HCT116 (cell line): ENCODE measurements around the gene FANK1. TPM values are rescaled to one million over a fixed set of nuclear protein-coding genes. Genes with fewer than 3 reads are reported as not detected.

Source experiments
- ATAC-seq: fragments of 200-7000 bp; cut with Tn5 transposase; 2 replicates; pipeline ENCODE4 v1.9.1; 2020; ENCODE audit warnings: mild to moderate bottlenecking, moderate library complexity
- BruUV-seq: library from RNA; stranded (reverse); fragments of 400-500 nt; replicated peaks from 2 replicates; lab custom pipeline; 2021; lab: Mats Ljungman, UMichigan
- CTCF ChIA-PET: fragments of 300-600 bp; sonication (Branson Sonifier 250); formaldehyde crosslinking; loops from one replicate; lab custom pipeline; 2021; ENCODE audit warnings: antibody characterized with exemption; lab: Charles Lee
- POLR2A ChIA-PET: fragments of 300-600, 350-600 bp; sonication (Branson Sonifier 250); formaldehyde crosslinking; loops from one replicate; lab custom pipeline; 2021; ENCODE audit warnings: antibody characterized with exemption; lab: Charles Lee
- RAD21 ChIA-PET, 2 experiments: fragments of 300-600 bp; sonication (Branson Sonifier 250); formaldehyde crosslinking; loops; one replicate each; lab custom pipeline; 2023; ENCODE audit warnings: low total read pairs in 2 of 2; ENCODE audit not compliant: uncharacterized antibody in 2 of 2, unreplicated experiment in 2 of 2, low non-redundant PET in 1 of 2; lab: Charles Lee
- DNase-seq: peaks from one replicate; pipeline ENCODE4 v3.0.0-alpha.2; 2010; ENCODE audit warnings: low read depth, low spot score
- H2AFZ ChIP-seq: fragments of 200-600 bp; shearing (Covaris generic), sonication (generic); 2 replicates; pipeline ENCODE4 v1.6.1; 2017; ENCODE audit warnings: low read depth, mixed run types, mixed read lengths, antibody characterized with exemption, low read length; ENCODE audit not compliant: poor library complexity, severe bottlenecking
- H3K27ac ChIP-seq: 2 replicates; pipeline ENCODE4 v1.5.1; 2012; ENCODE audit warnings: low read depth, low read length
- H3K27me3 ChIP-seq: fragments of 200-600 bp; sonication (generic); 2 replicates; pipeline ENCODE4 v1.6.1; 2016; ENCODE audit warnings: mixed run types, low read length, mixed read lengths; ENCODE audit not compliant: insufficient read depth
- H3K36me3 ChIP-seq, 2 experiments: fragments of 200-500 bp in 1 of 2; fragments of 200-600 bp in 1 of 2; sonication (Bioruptor generic) in 1 of 2; sonication (generic) in 1 of 2; 2 replicates each; pipeline versions ENCODE4 v1.5.1 to v1.6.1; 2014 to 2016; ENCODE audit warnings: low read length in 2 of 2, inconsistent platforms in 1 of 2, mixed read lengths in 1 of 2, mixed run types in 1 of 2; ENCODE audit not compliant: insufficient read depth in 2 of 2, control insufficient read depth in 1 of 2
- H3K4me1 ChIP-seq, 2 experiments: fragments of 200-600 bp in 1 of 2; sonication (generic) in 1 of 2; 2 replicates each; pipeline versions ENCODE4 v1.5.1 to v1.6.1; 2012 to 2017; ENCODE audit warnings: low read length in 2 of 2, inconsistent platforms in 1 of 2, mild to moderate bottlenecking in 1 of 2, mixed read lengths in 1 of 2, mixed run types in 1 of 2, moderate library complexity in 1 of 2; ENCODE audit not compliant: insufficient read depth in 2 of 2, control insufficient read depth in 1 of 2
- H3K4me2 ChIP-seq: fragments of 200-600 bp; sonication (generic); 2 replicates; pipeline ENCODE4 v1.6.1; 2017; ENCODE audit warnings: mixed run types, low read length, mixed read lengths
- H3K4me3 ChIP-seq, 2 experiments: fragments of 200-600 bp in 1 of 2; sonication (generic) in 1 of 2; replicated peaks in 1 of 2; 2 replicates each; pipeline ENCODE4 v1.5.1; 2011 to 2016; ENCODE audit warnings: low read length in 2 of 2, control low read depth in 1 of 2, low read depth in 1 of 2, mild to moderate bottlenecking in 1 of 2, mixed read lengths in 1 of 2, mixed run types in 1 of 2
- H3K79me2 ChIP-seq: fragments of 200-600 bp; sonication (generic); 2 replicates; pipeline ENCODE4 v1.6.1; 2017; ENCODE audit warnings: mild to moderate bottlenecking, mixed run types, low read length, moderate library complexity, mixed read lengths; ENCODE audit not compliant: insufficient read depth
- H3K9ac ChIP-seq: fragments of 200-600 bp; sonication (generic); 2 replicates; pipeline ENCODE4 v1.6.1; 2016; ENCODE audit warnings: low read length, mixed read lengths
- H3K9me2 ChIP-seq: fragments of 200-600 bp; sonication (generic), shearing (Covaris generic); 2 replicates; pipeline ENCODE4 v1.6.1; 2017; ENCODE audit warnings: mixed run types, mild to moderate bottlenecking, moderate library complexity; ENCODE audit not compliant: insufficient read depth
- H3K9me3 ChIP-seq, 2 experiments: fragments of 200-500 bp in 1 of 2; fragments of 200-600 bp in 1 of 2; sonication (Bioruptor generic) in 1 of 2; sonication (generic) in 1 of 2; 2 replicates each; pipeline ENCODE4 v1.6.1; 2014 to 2017; ENCODE audit warnings: low read length in 2 of 2, mixed read lengths in 2 of 2, inconsistent platforms in 1 of 2, low read depth in 1 of 2, mild to moderate bottlenecking in 1 of 2, mixed run types in 1 of 2, moderate library complexity in 1 of 2; ENCODE audit not compliant: control insufficient read depth in 1 of 2, insufficient read depth in 1 of 2
- H4K20me1 ChIP-seq: fragments of 200-600 bp; sonication (generic), shearing (Covaris generic); 2 replicates; pipeline ENCODE4 v1.6.1; 2017; ENCODE audit warnings: mixed run types, mild to moderate bottlenecking, moderate library complexity; ENCODE audit not compliant: insufficient read depth
- ELF1 ChIP-seq: IDR thresholded peaks from 2 replicates; pipeline ENCODE4 v1.6.1; 2012; ENCODE audit warnings: low read depth, borderline replicate concordance
- EZH2 ChIP-seq: fragments of 200-600 bp; sonication (generic); IDR thresholded peaks from 2 replicates; pipeline ENCODE4 v1.6.1; 2017; ENCODE audit warnings: antibody characterized with exemption, mixed run types
- EZH2phosphoT487 ChIP-seq: fragments of 200-600 bp; IDR thresholded peaks from 2 replicates; pipeline ENCODE4 v1.6.1; 2018; ENCODE audit warnings: antibody characterized with exemption, borderline replicate concordance
- FOSL1 ChIP-seq: IDR thresholded peaks from 2 replicates; pipeline ENCODE4 v1.6.1; 2012; ENCODE audit warnings: low read depth
- JUND ChIP-seq: IDR thresholded peaks from 2 replicates; pipeline ENCODE4 v1.6.1; 2012
- MAX ChIP-seq: IDR thresholded peaks from 2 replicates; pipeline ENCODE4 v1.6.1; 2012
- POLR2A ChIP-seq: IDR thresholded peaks from 2 replicates; pipeline ENCODE4 v1.7.0; 2011; ENCODE audit warnings: borderline replicate concordance; ENCODE audit not compliant: insufficient read depth, insufficient read length; ENCODE audit errors: extremely low read depth
- POLR2AphosphoS5 ChIP-seq: IDR thresholded peaks from 2 replicates; pipeline ENCODE4 v1.6.1; 2011; ENCODE audit warnings: mild to moderate bottlenecking, low read depth, low read length, moderate library complexity
- RAD21 ChIP-seq: IDR thresholded peaks from 2 replicates; pipeline ENCODE4 v1.6.1; 2012; ENCODE audit warnings: low read depth, mild to moderate bottlenecking
- REST ChIP-seq: IDR thresholded peaks from 2 replicates; pipeline ENCODE4 v1.6.1; 2012; ENCODE audit warnings: low read depth
- SRF ChIP-seq: IDR thresholded peaks from 2 replicates; pipeline ENCODE4 v1.6.1; 2012; ENCODE audit warnings: low read depth
- TCF7L2 ChIP-seq: IDR thresholded peaks from 2 replicates; pipeline ENCODE4 v1.7.0; 2011; ENCODE audit warnings: borderline replicate concordance, inconsistent platforms; ENCODE audit not compliant: insufficient read depth, insufficient read length; ENCODE audit errors: extremely low read depth
- YY1 ChIP-seq: IDR thresholded peaks from 2 replicates; pipeline ENCODE4 v1.6.1; 2011; ENCODE audit warnings: low read length, low read depth, moderate library complexity, mild to moderate bottlenecking; ENCODE audit not compliant: insufficient replicate concordance; ENCODE audit errors: extremely low read depth
- ZBTB33 ChIP-seq: IDR thresholded peaks from 2 replicates; pipeline ENCODE4 v1.6.1; 2011; ENCODE audit warnings: mild to moderate bottlenecking, low read length, moderate library complexity; ENCODE audit not compliant: insufficient replicate concordance; ENCODE audit errors: extremely low read depth
- intact Hi-C: fragments of 100-400 bp; cut with micrococcal nuclease; formaldehyde crosslinking; loops from 2 replicates; pipeline ENCODE4 v1.10.0; 2022
- total RNA-seq: library from RNA; stranded (reverse); gene quantifications from one replicate; pipeline ENCODE4 v1.2.1, GENCODE V29; 2021; ENCODE audit not compliant: unreplicated experiment

Gene FANK1
- total RNA-seq, 1 experiment from 2014 or later = 5.4 TPM

DNA sequence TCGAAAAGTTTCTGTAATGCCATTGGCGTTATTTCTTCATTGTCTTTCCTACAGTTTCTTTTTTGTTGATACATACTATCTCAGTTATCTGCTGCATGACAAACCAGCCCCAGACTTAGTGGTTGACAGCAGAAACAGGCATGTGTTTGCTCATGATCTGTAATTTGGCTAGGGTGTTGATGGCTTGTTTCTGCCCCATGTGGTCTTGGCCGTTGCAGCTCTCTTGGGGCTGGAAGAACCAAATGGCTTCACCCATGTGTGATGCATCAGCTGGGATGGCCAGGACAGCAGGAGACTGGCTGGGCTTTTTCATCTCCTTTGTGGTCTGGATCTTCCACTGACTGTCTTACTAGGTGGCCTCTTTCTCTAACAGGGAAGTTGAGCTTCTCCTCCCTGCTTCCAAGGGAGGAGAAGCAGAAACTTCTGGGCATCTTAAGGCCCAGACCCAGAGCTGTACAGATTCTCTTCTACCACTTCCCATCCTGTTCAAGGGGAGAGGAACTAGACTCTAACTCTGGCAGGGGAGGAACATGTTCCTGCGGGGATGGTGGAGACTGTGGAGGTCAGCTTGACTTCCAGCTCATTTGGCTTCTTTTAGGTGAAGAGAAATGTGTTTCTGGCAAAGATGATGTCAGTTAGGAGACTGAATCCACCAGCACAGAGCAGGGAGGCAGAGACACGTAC, 89.3 kb downstream of the FANK1 start:
- H2AFZ ChIP-seq = no peak overlapping the region
- no peaks in the 10 kb centered on the region for H3K4me1 ChIP-seq
- H4K20me1 ChIP-seq = no peaks in the 10 kb centered on the region
- H3K36me3 ChIP-seq = no peaks in the 10 kb centered on the region
- H3K79me2 ChIP-seq = no peaks in the 10 kb centered on the region
- H3K4me3 ChIP-seq = no peak overlapping the region
- ATAC-seq (no peak), DNase-seq (no peak)
- peaks cover 15% of the 10 kb centered on the region; the same call in 1 of the 2 replicates for H3K27me3 ChIP-seq
- intact Hi-C loops = no loop called here
- no peaks in the 10 kb centered on the region for H3K9me3 ChIP-seq
- BruUV-seq = no TSS peak
- H3K9me2 ChIP-seq = no peaks in the 10 kb centered on the region
- RAD21 ChIA-PET = no interaction called here
- POLR2A ChIA-PET = no interaction called here
- H3K27ac ChIP-seq = no peak overlapping the region
- CTCF ChIA-PET = interaction anchor here (1.1 kb wide), 1 partner anchor 518 kb away, joined by 3 read pairs; no protein-coding TSS in a partner anchor
- H3K9ac ChIP-seq = no peak overlapping the region
- TF ChIP-seq RAD21 = no peak
- no peak for TF ChIP-seq ELF1
- TF ChIP-seq POLR2AphosphoS5 = no peak
- TF ChIP-seq POLR2A = no peak
- TF ChIP-seq SRF = no peak
- TF ChIP-seq TCF7L2 = no peak
- TF ChIP-seq REST = no peak
- no peak for TF ChIP-seq YY1
- no peak for TF ChIP-seq MAX
- TF ChIP-seq EZH2phosphoT487 = no peak
- TF ChIP-seq EZH2 = no peak
- no peak for TF ChIP-seq ZBTB33
- no peak for TF ChIP-seq FOSL1
- no peak for TF ChIP-seq JUND
- H3K4me2 ChIP-seq = no peak overlapping the region
